Adrenal gland (tissue), 12 donors: ENCODE data around the gene CLASP1. TPM values are rescaled to one million over a fixed set of nuclear protein-coding genes. Genes with fewer than 3 reads are reported as not detected.

ENCODE experiments used
- DNase-seq, 7 donors: peaks; one replicate each; pipeline ENCODE4 v3.0.0-alpha.2; 2019 to 2020
- H3K27ac ChIP-seq, 5 donors: fragments of 200-600 bp; sonication (generic) in 4 of 5; 1 replicate in 3 of 5; 2 replicates in 2 of 5; pipeline versions ENCODE4 v1.5.1 to v1.8.0; 2016 to 2020; ENCODE audit warnings: mild to moderate bottlenecking in 1 of 5
- H3K27me3 ChIP-seq: fragments of 200-600 bp; 2 replicates; pipeline ENCODE4 v1.8.0; 2021
- H3K36me3 ChIP-seq, 2 donors: fragments of 200-600 bp; replicated peaks in 1 of 2; 1 replicate in 1 of 2; 2 replicates in 1 of 2; pipeline versions ENCODE4 v1.5.1 to v1.8.0; 2018 to 2022
- H3K4me1 ChIP-seq, 2 donors: fragments of 200-600 bp; replicated peaks in 1 of 2; 1 replicate in 1 of 2; 2 replicates in 1 of 2; pipeline versions ENCODE4 v1.5.1 to v1.8.0; 2018 to 2021
- H3K4me3 ChIP-seq, 4 donors: fragments of 200-600 bp; sonication (generic) in 3 of 4; one replicate each; pipeline ENCODE4 v1.5.1; 2016 to 2018
- H3K9me3 ChIP-seq, 3 donors: fragments of 200-600 bp; sonication (generic) in 1 of 3; replicated peaks in 1 of 3; 1 replicate in 2 of 3; 2 replicates in 1 of 3; pipeline versions ENCODE4 v1.5.1 to v1.8.0; 2016 to 2021
- CTCF ChIP-seq, 6 experiments: fragments of 450-650 bp in 4 of 6; fragments of 200-600 bp in 2 of 6; sonication (generic) in 1 of 6; IDR thresholded peaks; 1 replicate in 5 of 6; 2 replicates in 1 of 6; pipeline versions ENCODE4 v1.5.1 to v1.8.0; 2016 to 2021; ENCODE audit warnings: antibody characterized with exemption in 6 of 6, mild to moderate bottlenecking in 2 of 6, moderate library complexity in 1 of 6
- POLR2A ChIP-seq, 2 donors: fragments of 450-650 bp; IDR thresholded peaks; one replicate each; pipeline ENCODE4 v1.6.1; 2017; ENCODE audit warnings: antibody characterized with exemption in 2 of 2, mild to moderate bottlenecking in 2 of 2, moderate library complexity in 1 of 2
- WGBS, 4 donors: extraction: QIAGEN DNeasy Blood & Tissue Kit in 2 of 4; methylation state at CpG; one replicate each; pipeline versions ENCODE4 v1.1.5 to v1.1.7; 2013 to 2017; 5-methylcytosine and 5-hydroxymethylcytosine counted together
- intact Hi-C, 2 donors: fragments of 100-400 bp; cut with DNase I; formaldehyde crosslinking; loops; one replicate each; pipeline versions ENCODE4 v1.14.1 to v1.15.0; 2022 to 2023
- polyA plus RNA-seq, 3 donors: library from polyadenylated mRNA; stranded (reverse); fragments of 200-250 nt in 2 of 3; fragments of 350-450 nt in 1 of 3; fragmentation: Illumina TruSeq in 1 of 3; extraction: RNeasy Lipid Tissue Mini Kit (QIAGEN cat#74804) in 1 of 3; gene quantifications; one replicate each; pipeline ENCODE4 v1.2.3, GENCODE V29; 2013 to 2014
- total RNA-seq, 9 donors: library from RNA; depleted of rRNA in 4 of 9; stranded (reverse); fragments of >200 nt in 4 of 9; fragments of 120-200 nt in 1 of 9; fragmentation: NEBNext Ultra II Directional in 1 of 9; extraction: Animal tissue kit (Norgen Biotek cat#: 25700) in 1 of 9; gene quantifications; one replicate each; pipeline versions ENCODE4 v1.1.0 to v1.2.4, GENCODE V29; 2013 to 2023
- donor health status: healthy with polysubstance abuse.
- donor health status: Bipolar disorder and iron deficiency.
- donor health status: DM: yes; HTN: yes; CAD: no.
- donor health status: DM: no; HTN: no; CAD: no.
- donor health status: DM: no; HTN: no; CAD: no.
- donor health status: DM: yes; HTN: yes; CAD: no.

The CLASP1 gene
- total and polyA plus RNA-seq, 12 donors = 14.9 to 66.1 (median 53.4) TPM

- no peak for TF ChIP-seq POLR2A (IDR thresholded peaks at IDR 0.05)
- TF ChIP-seq CTCF (IDR thresholded peaks at IDR 0.05) = no peak
- Histone ChIP-seq H3K36me3 (peaks cover 0 to 14% of the 10 kb centered on the region in 2 donors), H3K27ac (no peak overlapping the region), H3K4me1 (peaks cover 18 to 26% of the 10 kb centered on the region in 2 donors), H3K9me3 (no peaks in the 10 kb centered on the region), H3K4me3 (no peak overlapping the region), H3K27me3 (no peaks in the 10 kb centered on the region)
- no peak for DNase-seq
- intact Hi-C loops = no loop called here
- WGBS, 4 donors = 86 to 91% (median 90%) methylated on average over 1 of the region's 1 CpG
Measured at GRCh38 chr2:121431214-121431613, 218.0 kb downstream of the CLASP1 start.

- peaks cover 0 to 15% of the 10 kb centered on the region in 2 donors for H3K36me3 ChIP-seq
- WGBS, 4 donors = 54 to 74% (median 68%) methylated on average over 13 to 16 of the region's 16 CpGs
- H3K4me3 ChIP-seq = peak overlapping the region in 1 of 4 donors; percentile 3
- intact Hi-C loops = no loop called here
- H3K4me1 ChIP-seq = peaks cover 18 to 26% of the 10 kb centered on the region in 2 donors
- TF ChIP-seq CTCF (IDR thresholded peaks at IDR 0.05) (no peak), POLR2A (IDR thresholded peaks at IDR 0.05) (no peak)
- DNase-seq = peak in 4 of 7 donors; percentile 27 to 47 (median 40)
- no peaks in the 10 kb centered on the region for H3K9me3 ChIP-seq
- peak overlapping the region in 4 of 5 donors; percentile 47 to 74 (median 70) for H3K27ac ChIP-seq
- no peaks in the 10 kb centered on the region for H3K27me3 ChIP-seq
Measured at GRCh38 chr2:121429927-121430520, 219.2 kb downstream of the CLASP1 start.

GRCh38 chr2:121429119-121429903 is 220.0 kb downstream of the CLASP1 start:
- Histone ChIP-seq H3K9me3 (no peaks in the 10 kb centered on the region), H3K4me3 (peak overlapping the region in 1 of 4 donors; percentile 3), H3K27ac (peak overlapping the region in 4 of 5 donors; percentile 47 to 74 (median 70)), H3K4me1 (peaks cover 18 to 26% of the 10 kb centered on the region in 2 donors), H3K36me3 (peaks cover 0 to 23% of the 10 kb centered on the region in 2 donors), H3K27me3 (no peaks in the 10 kb centered on the region)
- intact Hi-C loops = no loop called here
- 63 to 66% (median 65%) methylated on average over 8 of the region's 8 CpGs for WGBS, 4 donors
- peak in 1 of 7 donors; percentile 15 for DNase-seq
- no peak for TF ChIP-seq CTCF (IDR thresholded peaks at IDR 0.05)
- TF ChIP-seq POLR2A (IDR thresholded peaks at IDR 0.05) = no peak

- Histone ChIP-seq H3K4me1 (peaks cover 18 to 26% of the 10 kb centered on the region in 2 donors), H3K27ac (no peak overlapping the region), H3K27me3 (no peaks in the 10 kb centered on the region), H3K4me3 (no peak overlapping the region), H3K9me3 (no peaks in the 10 kb centered on the region), H3K36me3 (peaks cover 0 to 28% of the 10 kb centered on the region in 2 donors)
- 60 to 75% (median 67%) methylated on average over 2 of the region's 2 CpGs for WGBS, 4 donors
- TF ChIP-seq CTCF (IDR thresholded peaks at IDR 0.05) (no peak), POLR2A (IDR thresholded peaks at IDR 0.05) (no peak)
- intact Hi-C loops = no loop called here
- no peak for DNase-seq
Measured at GRCh38 chr2:121427187-121427689, 222.0 kb downstream of the CLASP1 start.
